Subcutaneous adipose tissue (tissue), 4 donors: ENCODE measurements around the gene CMTM3. TPM values are rescaled to one million over a fixed set of nuclear protein-coding genes. Genes with fewer than 3 reads are reported as not detected.

Experiments
- CTCF ChIP-seq: fragments of 450-650 bp; IDR thresholded peaks from one replicate; pipeline ENCODE4 v1.5.1; 2016; ENCODE audit warnings: low read depth, mild to moderate bottlenecking, control low read depth, antibody characterized with exemption, moderate library complexity
- total RNA-seq, 4 donors: library from RNA; depleted of rRNA; stranded (reverse); fragments of >200 nt; gene quantifications; one replicate each; pipeline ENCODE4 v1.1.0, GENCODE V29; 2016

CMTM3 gene
- total RNA-seq, 4 donors from 2014 or later: 27.5 to 101 (median 43.1) TPM

- no peak for TF ChIP-seq CTCF
Measured at GRCh38 chr16:66620429-66620795, 15.9 kb downstream of the CMTM3 start.

GRCh38 chr16:66621973-66622372 lies 17.5 kb downstream of the CMTM3 start:
- no peak for TF ChIP-seq CTCF

GRCh38 chr16:66622863-66623262 lies 18.4 kb downstream of the CMTM3 start:
- no peak for TF ChIP-seq CTCF

GRCh38 chr16:66623755-66624154 lies 19.3 kb downstream of the CMTM3 start:
- no peak for TF ChIP-seq CTCF

- no peak for TF ChIP-seq CTCF
Measured at GRCh38 chr16:66629856-66630255, 25.4 kb downstream of the CMTM3 start.

- no peak for TF ChIP-seq CTCF
Measured at GRCh38 chr16:66634527-66635196, 30.2 kb downstream of the CMTM3 start.

GRCh38 chr16:66635406-66635805 lies 30.9 kb downstream of the CMTM3 start:
- no peak for TF ChIP-seq CTCF
